ENCODE results near the gene SLC34A1. TPM values are rescaled to one million over a fixed set of nuclear protein-coding genes. Genes with fewer than 3 reads are reported as not detected.
A peak's percentile ranks its signal among the peaks of the same experiment; 100 is the strongest.

The SLC34A1 gene
- total and polyA plus RNA-seq, 2 of the 13 experiments (the other 11 are each of a cell fraction or from before 2014, with no cell fraction given), result 0.03 to 0.20 TPM

GRCh38 chr5:177378884-177379883, 5.0 kb upstream of the SLC34A1 start (continued):
- TF ChIP-seq PAXIP1 (CRISPR knock-in tag; conservative IDR thresholded peaks at IDR 0.05) (peak; percentile 96), ZNF547 (CRISPR knock-in tag; IDR thresholded peaks at IDR 0.05) (peak; percentile 95), NCOA1 (CRISPR knock-in tag; IDR thresholded peaks at IDR 0.05) (0 out of 2 replicates have a peak, but pooled peaks have one; percentile 23), ZNF710 (CRISPR knock-in tag; IDR thresholded peaks at IDR 0.05; ENCODE audit: borderline replicate concordance) (peak; percentile 74; the same call in 1 of the 2 replicates), PLSCR1 (CRISPR knock-in tag; IDR thresholded peaks at IDR 0.05; ENCODE audit: borderline replicate concordance) (no peak), ATF2 (CRISPR knock-in tag; IDR thresholded peaks at IDR 0.05) (peak; percentile 46), HNF4A (CRISPR knock-in tag; IDR thresholded peaks at IDR 0.05) (peak; percentile 86), ZKSCAN8 (CRISPR knock-in tag; IDR thresholded peaks at IDR 0.05; ENCODE audit: borderline replicate concordance) (0 out of 2 replicates have a peak, but pooled peaks have one; percentile 55), HOXD1 (CRISPR knock-in tag; IDR thresholded peaks at IDR 0.05) (peak; percentile 38; the same call in 1 of the 2 replicates), NAIF1 (CRISPR knock-in tag; IDR thresholded peaks at IDR 0.05; ENCODE audit: borderline replicate concordance) (0 out of 2 replicates have a peak, but pooled peaks have one; percentile 34), TSC22D2 (CRISPR knock-in tag; IDR thresholded peaks at IDR 0.05; ENCODE audit: borderline replicate concordance) (no peak), MED8 (CRISPR knock-in tag; IDR thresholded peaks at IDR 0.05; ENCODE audit: insufficient replicate concordance) (peak; percentile 10), PRDM10 (CRISPR knock-in tag; IDR thresholded peaks at IDR 0.05; ENCODE audit: low read depth) (peak; percentile 78), ZMYM2 (CRISPR knock-in tag; IDR thresholded peaks at IDR 0.05) (no peak), ZNF350 (CRISPR knock-in tag; IDR thresholded peaks at IDR 0.05; ENCODE audit: borderline replicate concordance, low read depth) (peak; percentile 85)
